ENCODE data around the gene WDFY3. TPM values are rescaled to one million over a fixed set of nuclear protein-coding genes. Genes with fewer than 3 reads are reported as not detected.
A peak's percentile ranks its signal among the peaks of the same experiment; 100 is the strongest.

WDFY3 gene, protein sequence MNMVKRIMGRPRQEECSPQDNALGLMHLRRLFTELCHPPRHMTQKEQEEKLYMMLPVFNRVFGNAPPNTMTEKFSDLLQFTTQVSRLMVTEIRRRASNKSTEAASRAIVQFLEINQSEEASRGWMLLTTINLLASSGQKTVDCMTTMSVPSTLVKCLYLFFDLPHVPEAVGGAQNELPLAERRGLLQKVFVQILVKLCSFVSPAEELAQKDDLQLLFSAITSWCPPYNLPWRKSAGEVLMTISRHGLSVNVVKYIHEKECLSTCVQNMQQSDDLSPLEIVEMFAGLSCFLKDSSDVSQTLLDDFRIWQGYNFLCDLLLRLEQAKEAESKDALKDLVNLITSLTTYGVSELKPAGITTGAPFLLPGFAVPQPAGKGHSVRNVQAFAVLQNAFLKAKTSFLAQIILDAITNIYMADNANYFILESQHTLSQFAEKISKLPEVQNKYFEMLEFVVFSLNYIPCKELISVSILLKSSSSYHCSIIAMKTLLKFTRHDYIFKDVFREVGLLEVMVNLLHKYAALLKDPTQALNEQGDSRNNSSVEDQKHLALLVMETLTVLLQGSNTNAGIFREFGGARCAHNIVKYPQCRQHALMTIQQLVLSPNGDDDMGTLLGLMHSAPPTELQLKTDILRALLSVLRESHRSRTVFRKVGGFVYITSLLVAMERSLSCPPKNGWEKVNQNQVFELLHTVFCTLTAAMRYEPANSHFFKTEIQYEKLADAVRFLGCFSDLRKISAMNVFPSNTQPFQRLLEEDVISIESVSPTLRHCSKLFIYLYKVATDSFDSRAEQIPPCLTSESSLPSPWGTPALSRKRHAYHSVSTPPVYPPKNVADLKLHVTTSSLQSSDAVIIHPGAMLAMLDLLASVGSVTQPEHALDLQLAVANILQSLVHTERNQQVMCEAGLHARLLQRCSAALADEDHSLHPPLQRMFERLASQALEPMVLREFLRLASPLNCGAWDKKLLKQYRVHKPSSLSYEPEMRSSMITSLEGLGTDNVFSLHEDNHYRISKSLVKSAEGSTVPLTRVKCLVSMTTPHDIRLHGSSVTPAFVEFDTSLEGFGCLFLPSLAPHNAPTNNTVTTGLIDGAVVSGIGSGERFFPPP (N-terminal part only)
- total RNA-seq (100 to 1,000 TPM; 116 to 229 TPM), polyA plus RNA-seq (10 to 100 TPM in 1 of 2 donors, 1 to 10 TPM in 1; 7.5 to 35.9 TPM)
- long read RNA-seq, donor 1, partial matches to known transcripts: 5 of 5 reads
- long read RNA-seq, donor 1, other reads (novel, unspliced or antisense): 0 of 5 reads
- long read RNA-seq, donor 2: 0 reads
- long read RNA-seq, donor 3, partial matches to known transcripts: 0 of 1 reads
- long read RNA-seq, donor 3, other reads (novel, unspliced or antisense): 0 of 1 reads
- long read RNA-seq, donor 4: 0 reads
- long read RNA-seq, donor 5, partial matches to known transcripts: 7 of 10 reads
- long read RNA-seq, donor 5, other reads (novel, unspliced or antisense): 0 of 10 reads

DNA sequence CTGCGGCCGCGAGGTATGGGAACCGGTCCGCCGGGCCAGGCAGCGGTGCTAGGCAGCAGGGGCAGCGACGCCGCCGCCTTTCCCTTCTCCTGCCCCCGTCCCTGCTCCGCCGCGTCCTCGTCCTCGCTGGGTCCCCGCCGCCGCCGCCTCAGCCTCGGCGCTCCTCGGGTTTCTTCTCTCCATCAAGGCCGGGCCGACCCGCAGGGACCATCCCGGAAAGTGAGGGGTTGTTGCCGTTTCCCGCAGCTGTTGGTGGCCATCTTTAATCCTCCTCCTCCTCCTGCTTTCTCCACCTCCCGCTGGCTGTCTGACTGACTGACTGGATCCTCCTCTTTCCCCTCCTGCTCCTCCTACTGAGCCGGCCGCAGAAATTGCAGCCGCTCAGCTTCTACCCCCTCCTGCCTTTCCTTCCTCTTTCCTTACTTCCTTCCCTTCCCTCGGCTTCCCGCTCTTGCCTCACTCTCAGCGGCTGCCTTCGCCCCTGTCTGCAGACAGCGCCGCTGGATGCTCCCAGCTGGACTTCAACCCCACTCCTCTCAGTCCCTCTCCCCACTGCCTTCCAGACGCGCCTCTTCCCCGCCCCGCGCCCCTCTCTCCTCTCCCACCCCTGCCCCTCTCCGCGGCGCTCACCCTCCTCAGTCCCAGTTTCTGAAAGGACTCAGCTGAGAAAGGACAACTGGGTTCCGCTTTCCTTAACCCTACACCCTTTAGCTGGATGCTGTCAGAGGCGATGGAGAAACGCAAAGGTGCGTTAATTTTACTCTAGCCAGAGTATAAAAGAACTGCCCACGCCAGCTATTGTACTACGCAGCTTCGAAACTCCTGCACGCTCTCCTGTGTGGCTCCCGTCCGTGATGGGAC lies at the start of gene WDFY3:
TSS of gene WDFY3 (minus strand) at position 309 of the 861 bp plus-strand sequence. CDS start 106,099 bp downstream, outside the sequence.
- no peaks in the 10 kb centered on the region for H3K9me3 ChIP-seq (ENCODE audit: control insufficient read depth in 4 of 4, insufficient read depth in 3 of 4, low read length in 3 of 4)
- H3K27ac ChIP-seq (ENCODE audit: low read depth in 1 of 2, low read length in 1 of 2): peak within 1 kb of the TSS; percentile 93 to 94
- no peaks in the 10 kb centered on the region for H3K36me3 ChIP-seq (ENCODE audit: control insufficient read depth in 4 of 4, insufficient read depth in 4 of 4, low read length in 4 of 4)
- peak within 1 kb of the TSS; percentile 83 for H3K4me3 ChIP-seq
- peak within 1 kb of the TSS; percentile 65 to 98 for H3K9ac ChIP-seq (ENCODE audit: insufficient read depth in 1 of 2, low read length in 2 of 2)
- no peaks in the 10 kb centered on the region for H3K27me3 ChIP-seq (ENCODE audit: control insufficient read depth in 3 of 3, insufficient read depth in 3 of 3, low read length in 2 of 3)
- TF ChIP-seq, protein P1, sequence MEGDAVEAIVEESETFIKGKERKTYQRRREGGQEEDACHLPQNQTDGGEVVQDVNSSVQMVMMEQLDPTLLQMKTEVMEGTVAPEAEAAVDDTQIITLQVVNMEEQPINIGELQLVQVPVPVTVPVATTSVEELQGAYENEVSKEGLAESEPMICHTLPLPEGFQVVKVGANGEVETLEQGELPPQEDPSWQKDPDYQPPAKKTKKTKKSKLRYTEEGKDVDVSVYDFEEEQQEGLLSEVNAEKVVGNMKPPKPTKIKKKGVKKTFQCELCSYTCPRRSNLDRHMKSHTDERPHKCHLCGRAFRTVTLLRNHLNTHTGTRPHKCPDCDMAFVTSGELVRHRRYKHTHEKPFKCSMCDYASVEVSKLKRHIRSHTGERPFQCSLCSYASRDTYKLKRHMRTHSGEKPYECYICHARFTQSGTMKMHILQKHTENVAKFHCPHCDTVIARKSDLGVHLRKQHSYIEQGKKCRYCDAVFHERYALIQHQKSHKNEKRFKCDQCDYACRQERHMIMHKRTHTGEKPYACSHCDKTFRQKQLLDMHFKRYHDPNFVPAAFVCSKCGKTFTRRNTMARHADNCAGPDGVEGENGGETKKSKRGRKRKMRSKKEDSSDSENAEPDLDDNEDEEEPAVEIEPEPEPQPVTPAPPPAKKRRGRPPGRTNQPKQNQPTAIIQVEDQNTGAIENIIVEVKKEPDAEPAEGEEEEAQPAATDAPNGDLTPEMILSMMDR (IDR thresholded peaks at IDR 0.05; ENCODE audit: control extremely low read depth, extremely low read depth): no peak
- H3K4me1 ChIP-seq (ENCODE audit: control insufficient read depth in 5 of 5, insufficient read depth in 5 of 5, low read length in 5 of 5): peaks cover 0 to 27% (median 0%) of the 10 kb centered on the region in 5 donors
- ATAC-seq (ENCODE audit: insufficient read depth, low FRiP score) (peak; percentile 88), DNase-seq (peak; percentile 91 to 96 (median 95))
- 0 to 1% methylated on average over 36 to 58 of the region's 58 CpGs for WGBS, 2 donors

DNA sequence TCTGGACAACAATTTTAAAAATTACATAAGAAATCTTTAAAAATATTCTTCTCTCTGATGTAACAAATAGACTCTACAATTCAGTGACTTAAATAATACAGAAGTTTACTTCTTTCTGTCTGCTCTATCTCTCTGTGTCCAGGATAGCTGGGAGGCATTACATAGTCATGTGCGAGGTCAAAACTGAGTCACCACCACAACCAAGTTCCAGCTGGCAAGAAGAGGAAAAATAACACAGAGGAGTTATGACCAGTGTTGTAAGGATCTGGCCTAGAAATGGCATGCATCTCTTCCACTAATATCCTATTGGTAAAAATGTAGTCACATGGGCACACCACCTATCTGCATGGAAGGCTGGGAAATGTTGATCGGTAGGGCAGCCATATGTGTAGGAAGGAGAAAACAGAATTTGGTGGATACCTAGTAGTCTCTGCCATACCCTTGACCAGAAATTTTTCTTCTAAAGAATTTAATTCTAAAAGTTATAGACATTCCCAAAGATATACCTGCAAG lies 39.4 kb upstream of the WDFY3 start:
- TF ChIP-seq, protein P1 (IDR thresholded peaks at IDR 0.05; ENCODE audit: control extremely low read depth, extremely low read depth): no peak
- no peaks in the 10 kb centered on the region for H3K4me1 ChIP-seq (ENCODE audit: control insufficient read depth in 5 of 5, insufficient read depth in 5 of 5, low read length in 5 of 5)
- no peak overlapping the region for H3K9ac ChIP-seq (ENCODE audit: insufficient read depth in 1 of 2, low read length in 2 of 2)
- WGBS, 2 donors: 98 to 100% methylated on average over 2 of the region's 2 CpGs
- no peaks in the 10 kb centered on the region for H3K36me3 ChIP-seq (ENCODE audit: control insufficient read depth in 4 of 4, insufficient read depth in 4 of 4, low read length in 4 of 4)
- no peak overlapping the region for H3K27ac ChIP-seq (ENCODE audit: low read depth in 1 of 2, low read length in 1 of 2)
- H3K27me3 ChIP-seq (ENCODE audit: control insufficient read depth in 3 of 3, insufficient read depth in 3 of 3, low read length in 2 of 3): no peaks in the 10 kb centered on the region
- no peak overlapping the region for H3K4me3 ChIP-seq
- no peaks in the 10 kb centered on the region for H3K9me3 ChIP-seq (ENCODE audit: control insufficient read depth in 4 of 4, insufficient read depth in 3 of 4, low read length in 3 of 4)
- no peak for ATAC-seq (ENCODE audit: insufficient read depth, low FRiP score)
- DNase-seq: peak in 1 of 3 donors; percentile 6

DNA sequence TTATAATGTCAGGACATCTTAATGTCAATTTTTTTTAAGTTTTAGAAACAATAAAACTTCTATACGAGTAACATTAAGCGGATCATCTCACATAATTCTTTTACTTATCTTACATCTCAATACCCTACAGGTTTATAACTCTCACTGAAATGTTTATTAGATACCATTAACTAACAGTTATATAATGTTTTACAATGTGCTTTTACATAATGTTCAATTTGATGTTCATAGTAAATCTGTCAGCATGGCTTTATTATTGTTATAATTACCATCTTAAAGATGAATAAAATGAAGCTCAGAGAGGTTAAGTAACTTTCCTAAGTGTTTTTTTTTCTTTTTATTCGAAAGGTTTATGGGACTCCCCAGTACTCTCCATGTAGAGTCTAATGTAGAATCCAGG lies 33.9 kb upstream of the WDFY3 start:
- TF ChIP-seq, protein P1 (IDR thresholded peaks at IDR 0.05; ENCODE audit: control extremely low read depth, extremely low read depth): no peak
- no peak overlapping the region for H3K9ac ChIP-seq (ENCODE audit: insufficient read depth in 1 of 2, low read length in 2 of 2)
- ATAC-seq (ENCODE audit: insufficient read depth, low FRiP score) (no peak), DNase-seq (no peak)
- H3K4me3 ChIP-seq: no peak overlapping the region
- no peaks in the 10 kb centered on the region for H3K36me3 ChIP-seq (ENCODE audit: control insufficient read depth in 4 of 4, insufficient read depth in 4 of 4, low read length in 4 of 4)
- H3K4me1 ChIP-seq (ENCODE audit: control insufficient read depth in 5 of 5, insufficient read depth in 5 of 5, low read length in 5 of 5): no peaks in the 10 kb centered on the region
- no peaks in the 10 kb centered on the region for H3K9me3 ChIP-seq (ENCODE audit: control insufficient read depth in 4 of 4, insufficient read depth in 3 of 4, low read length in 3 of 4)
- WGBS, 2 donors: 90 to 92% methylated on average over 3 of the region's 3 CpGs
- no peak overlapping the region for H3K27ac ChIP-seq (ENCODE audit: low read depth in 1 of 2, low read length in 1 of 2)
- no peaks in the 10 kb centered on the region for H3K27me3 ChIP-seq (ENCODE audit: control insufficient read depth in 3 of 3, insufficient read depth in 3 of 3, low read length in 2 of 3)
